ENCODE data around the gene CDK17.

The CDK17 gene

DNA sequence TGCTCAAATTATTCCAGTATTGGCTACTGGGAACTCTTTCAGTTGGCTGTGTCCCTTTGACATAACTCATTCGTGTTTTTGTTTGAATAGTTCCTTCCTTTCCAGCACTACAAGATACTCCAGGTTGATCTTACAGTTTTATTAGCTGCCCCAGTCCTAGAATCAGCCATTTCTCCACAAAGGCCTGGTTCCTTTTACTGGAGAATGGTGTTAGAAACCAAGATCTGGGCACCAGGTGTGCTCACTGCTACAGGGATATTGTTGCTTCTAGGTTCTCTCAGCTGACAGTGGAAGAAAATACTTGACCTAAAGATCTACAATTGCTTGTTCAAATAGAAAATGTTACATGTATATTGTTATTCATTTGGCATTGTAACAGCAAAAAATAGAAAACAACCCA lies 21.9 kb downstream of the CDK17 start:
- no peak overlapping the region for H3K4me3 ChIP-seq (ENCODE audit: low read depth, low read length)
- in situ Hi-C loops (cut with HindIII; ENCODE audit: low sequenced_read_pairs): no loop called here
- TF ChIP-seq, protein P1, sequence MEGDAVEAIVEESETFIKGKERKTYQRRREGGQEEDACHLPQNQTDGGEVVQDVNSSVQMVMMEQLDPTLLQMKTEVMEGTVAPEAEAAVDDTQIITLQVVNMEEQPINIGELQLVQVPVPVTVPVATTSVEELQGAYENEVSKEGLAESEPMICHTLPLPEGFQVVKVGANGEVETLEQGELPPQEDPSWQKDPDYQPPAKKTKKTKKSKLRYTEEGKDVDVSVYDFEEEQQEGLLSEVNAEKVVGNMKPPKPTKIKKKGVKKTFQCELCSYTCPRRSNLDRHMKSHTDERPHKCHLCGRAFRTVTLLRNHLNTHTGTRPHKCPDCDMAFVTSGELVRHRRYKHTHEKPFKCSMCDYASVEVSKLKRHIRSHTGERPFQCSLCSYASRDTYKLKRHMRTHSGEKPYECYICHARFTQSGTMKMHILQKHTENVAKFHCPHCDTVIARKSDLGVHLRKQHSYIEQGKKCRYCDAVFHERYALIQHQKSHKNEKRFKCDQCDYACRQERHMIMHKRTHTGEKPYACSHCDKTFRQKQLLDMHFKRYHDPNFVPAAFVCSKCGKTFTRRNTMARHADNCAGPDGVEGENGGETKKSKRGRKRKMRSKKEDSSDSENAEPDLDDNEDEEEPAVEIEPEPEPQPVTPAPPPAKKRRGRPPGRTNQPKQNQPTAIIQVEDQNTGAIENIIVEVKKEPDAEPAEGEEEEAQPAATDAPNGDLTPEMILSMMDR (IDR thresholded peaks at IDR 0.05; ENCODE audit: low read depth, low read length): no peak
- no peak for DNase-seq (ENCODE audit: low read depth, low spot score)

DNA sequence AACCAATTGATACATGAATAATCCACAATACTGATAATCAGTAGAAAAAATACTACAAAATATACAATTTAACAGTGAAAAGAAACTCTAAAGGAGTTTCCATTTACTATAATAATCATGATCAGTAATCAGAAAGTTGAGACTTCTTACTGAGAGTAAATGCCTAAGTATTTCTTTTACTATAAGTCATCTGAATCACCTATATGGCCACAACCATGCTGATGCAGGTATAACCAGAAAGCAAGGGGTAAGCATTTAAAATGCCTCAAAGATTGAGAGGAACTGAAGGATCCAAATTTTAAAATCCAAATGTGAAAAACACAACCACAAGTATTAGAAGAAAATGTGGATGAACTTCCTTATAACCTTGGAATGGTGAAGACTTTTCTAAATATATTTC lies 23.4 kb downstream of the CDK17 start:
- in situ Hi-C loops (cut with HindIII; ENCODE audit: low sequenced_read_pairs): no loop called here
- H3K4me3 ChIP-seq (ENCODE audit: low read depth, low read length): no peak overlapping the region
- no peak for DNase-seq (ENCODE audit: low read depth, low spot score)

DNA sequence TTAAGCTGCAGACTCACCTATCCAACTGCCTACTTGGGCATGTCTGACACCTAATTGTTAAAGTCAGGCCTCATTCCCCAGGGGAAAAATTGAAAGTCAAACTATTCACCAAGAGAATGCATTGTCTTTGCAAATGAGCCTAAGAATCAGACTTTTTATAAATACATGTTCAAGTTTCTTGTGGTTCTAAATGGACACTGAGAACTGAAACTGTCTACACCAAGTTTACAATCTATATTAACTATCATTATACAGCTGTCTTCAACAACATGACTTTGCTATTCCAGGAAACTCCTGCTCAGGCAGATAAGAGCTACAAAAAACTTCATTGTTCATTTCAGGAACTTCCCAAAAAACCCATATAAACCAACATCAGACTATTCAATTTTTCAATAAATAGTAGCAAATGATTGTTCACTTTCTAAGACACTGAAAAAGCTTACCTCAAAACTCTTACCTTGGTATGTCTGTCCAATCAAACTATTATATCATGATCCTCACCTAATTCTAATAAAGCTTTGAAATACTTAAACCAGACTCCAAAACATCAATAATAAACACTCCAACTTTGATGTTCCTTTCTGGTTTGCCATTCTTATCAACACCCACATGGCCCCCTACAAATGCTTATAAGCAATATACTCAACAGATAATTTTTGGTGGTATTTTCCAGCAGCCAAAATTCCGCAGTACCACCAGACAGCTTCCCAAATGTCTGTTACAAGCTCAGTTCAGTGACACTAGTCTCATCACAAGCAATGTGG lies 24.2 kb downstream of the CDK17 start:
- TF ChIP-seq, protein P1 (IDR thresholded peaks at IDR 0.05; ENCODE audit: low read depth, low read length): no peak
- no peak for DNase-seq (ENCODE audit: low read depth, low spot score)
- in situ Hi-C loops (cut with HindIII; ENCODE audit: low sequenced_read_pairs): no loop called here
- no peak overlapping the region for H3K4me3 ChIP-seq (ENCODE audit: low read depth, low read length)

More for the DNA sequence above, 23.4 kb downstream of the CDK17 start:
- TF ChIP-seq, protein P1 (IDR thresholded peaks at IDR 0.05; ENCODE audit: low read depth, low read length): no peak

DNA sequence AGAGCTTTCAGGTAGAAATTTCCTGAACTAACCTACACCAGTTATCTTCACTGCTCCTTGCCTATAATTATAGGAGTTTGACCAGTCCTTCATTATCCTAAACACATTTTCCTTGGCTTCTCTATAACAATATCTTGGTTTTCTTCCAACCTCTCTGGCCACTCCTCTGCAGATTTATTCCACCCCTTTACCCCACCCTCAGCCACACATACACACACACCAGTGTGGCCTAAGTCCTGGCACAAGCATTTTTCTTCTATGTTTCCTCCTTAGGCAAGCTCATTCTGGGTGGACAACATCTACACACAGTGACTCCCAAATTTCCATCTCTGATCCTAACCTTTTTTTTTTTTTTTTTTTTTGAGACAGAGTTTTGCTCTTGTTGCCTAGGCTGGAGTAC lies 25.1 kb downstream of the CDK17 start:
- TF ChIP-seq, protein P1 (IDR thresholded peaks at IDR 0.05; ENCODE audit: low read depth, low read length): no peak
- DNase-seq (ENCODE audit: low read depth, low spot score): no peak
- in situ Hi-C loops (cut with HindIII; ENCODE audit: low sequenced_read_pairs): no loop called here
- H3K4me3 ChIP-seq (ENCODE audit: low read depth, low read length): no peak overlapping the region

DNA sequence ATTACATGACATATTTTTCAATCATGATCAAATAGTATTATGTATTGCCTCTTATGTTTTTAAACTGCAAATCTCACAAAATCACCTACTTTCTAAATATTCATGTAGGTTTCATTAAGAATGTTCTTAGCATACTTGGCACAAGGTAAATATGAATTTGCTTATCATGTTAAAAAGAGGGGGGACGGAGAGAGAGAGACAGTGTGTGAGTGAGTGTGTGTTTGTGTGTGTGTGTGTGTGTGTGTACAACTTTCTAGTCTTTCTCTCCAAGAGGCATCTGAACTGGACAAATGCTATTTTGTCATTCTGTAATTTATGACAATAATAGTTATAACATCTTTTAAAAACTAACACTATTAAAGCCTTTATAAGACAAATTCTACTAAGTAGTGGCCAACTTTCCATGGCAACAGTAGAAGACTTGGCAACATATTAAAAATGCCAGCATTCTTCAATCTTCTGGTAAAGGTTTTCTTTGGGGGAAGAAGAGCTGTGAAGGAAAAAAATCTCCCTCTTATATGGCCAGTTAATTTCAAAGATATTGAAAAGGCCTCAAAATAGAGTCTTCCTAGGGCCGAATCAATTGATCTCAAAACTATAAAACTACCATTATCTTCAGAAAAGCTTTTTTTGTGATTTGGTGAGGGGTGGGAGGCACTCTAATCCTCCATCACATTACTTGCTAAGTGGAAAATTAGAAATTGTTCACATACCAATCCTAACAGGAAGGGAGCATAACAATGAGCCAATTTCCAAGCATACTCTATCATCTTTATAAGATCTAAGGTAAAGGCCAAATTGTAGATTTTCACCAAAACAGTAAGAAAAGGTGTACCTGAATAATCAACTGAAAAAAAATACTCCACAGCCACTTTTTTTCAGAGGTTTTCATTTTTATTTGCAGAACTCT lies 28.2 kb downstream of the CDK17 start:
- DNase-seq (ENCODE audit: low read depth, low spot score): no peak

DNA sequence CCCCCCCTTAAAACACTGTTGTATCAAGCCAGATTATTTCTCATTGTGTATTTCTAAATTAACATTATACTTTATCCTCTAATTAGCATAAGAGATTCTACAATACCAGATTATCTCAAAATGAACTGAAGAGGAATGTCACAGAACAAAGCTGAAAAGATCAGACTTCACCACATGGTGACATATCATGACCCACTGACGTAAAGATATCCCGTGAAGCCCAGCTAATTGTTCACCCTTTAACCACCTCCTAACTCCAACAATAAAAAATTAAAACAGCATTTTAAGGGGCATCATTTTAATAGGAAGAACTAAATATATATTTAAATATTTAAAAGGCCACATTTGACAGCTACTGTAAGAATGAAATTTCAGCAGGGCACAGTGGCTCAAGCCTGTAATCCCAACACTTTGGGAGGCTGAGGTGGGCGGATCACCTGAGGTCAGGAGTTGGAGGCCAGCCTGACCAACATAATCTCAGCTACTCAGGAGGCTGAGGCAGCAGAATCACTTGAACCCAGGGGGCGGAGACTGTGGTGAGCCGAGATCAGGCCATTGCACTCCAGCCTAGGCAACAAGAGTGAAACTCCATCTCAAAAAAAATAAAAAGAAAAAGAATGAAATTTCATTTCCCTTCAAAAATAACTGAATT lies 29.0 kb downstream of the CDK17 start:
- DNase-seq (ENCODE audit: low read depth, low spot score): no peak
- no peak overlapping the region for H3K4me3 ChIP-seq (ENCODE audit: low read depth, low read length)
- TF ChIP-seq, protein P1 (IDR thresholded peaks at IDR 0.05; ENCODE audit: low read depth, low read length): no peak
- in situ Hi-C loops (cut with HindIII; ENCODE audit: low sequenced_read_pairs): no loop called here

More for the DNA sequence above, 28.2 kb downstream of the CDK17 start:
- TF ChIP-seq, protein P1 (IDR thresholded peaks at IDR 0.05; ENCODE audit: low read depth, low read length): no peak
- no peak overlapping the region for H3K4me3 ChIP-seq (ENCODE audit: low read depth, low read length)
- in situ Hi-C loops (cut with HindIII; ENCODE audit: low sequenced_read_pairs): no loop called here
